ENCODE data around the gene LRRC45. TPM values are rescaled to one million over a fixed set of nuclear protein-coding genes. Genes with fewer than 3 reads are reported as not detected.
A peak's percentile ranks its signal among the peaks of the same experiment; 100 is the strongest.

The LRRC45 gene
- total and polyA plus RNA-seq, 9 of the 15 experiments (the other 6 are each of a cell fraction or from before 2014, with no cell fraction given): 3.5 to 21.5 (median 11.2) TPM; not detected in 2

- no peak overlapping the region; a peak in 1 of 4 replicates for H3K9ac ChIP-seq (ENCODE audit: insufficient read depth in 1 of 2, low read depth in 2 of 2, low read length in 2 of 2)
- intact Hi-C loops (cut with micrococcal nuclease): no loop called here
- H3K4me2 ChIP-seq (ENCODE audit: insufficient read depth, low read length): no peak overlapping the region
- FAIRE-seq (no peak), DNase-seq (ENCODE audit: extremely low read depth in 1 of 4, low spot score in 3 of 4) (no peak), ATAC-seq (no peak)
- no peak overlapping the region for H3K27ac ChIP-seq (ENCODE audit: extremely low read depth, low read depth, low read length)
- H3K9me1 ChIP-seq (ENCODE audit: control insufficient read depth, insufficient read depth, low read length): no peaks in the 10 kb centered on the region
- H3K4me3 ChIP-seq: no peak overlapping the region
- H2AFZ ChIP-seq (ENCODE audit: low read depth, low read length): no peak overlapping the region
- CTCF ChIA-PET (ENCODE audit: low intra/inter-chr PET ratio): no interaction called here
- POLR2A ChIA-PET: interaction anchor here (1.1 kb wide), 1 partner anchor 10 kb away, joined by 3 read pairs; no protein-coding TSS in a partner anchor
- TF ChIP-seq SPI1 (IDR thresholded peaks at IDR 0.05; ENCODE audit: borderline replicate concordance, low read depth, low read length) (no peak), TRIM28 (IDR thresholded peaks at IDR 0.05) (no peak), RBFOX2 (IDR thresholded peaks at IDR 0.05; ENCODE audit: low read depth, low read length) (peak; percentile 56), POLR2G (IDR thresholded peaks at IDR 0.05; ENCODE audit: low read depth, low read length) (peak; percentile 24; the same call in 1 of the 2 replicates), ZNF561 (CRISPR knock-in tag; conservative IDR thresholded peaks at IDR 0.05) (no peak)
- BruUV-seq (replicated peaks): no TSS peak
- no peaks in the 10 kb centered on the region for H3K27me3 ChIP-seq (ENCODE audit: control insufficient read depth in 2 of 2, insufficient read depth in 2 of 2, low read length in 2 of 2)
- 94% methylated on average over 24 of the region's 26 CpGs for WGBS (ENCODE audit: insufficient coverage, low coverage, missing lambda C conversion rate)
- no peaks in the 10 kb centered on the region for H3K9me3 ChIP-seq (replicated peaks; ENCODE audit: control insufficient read depth, insufficient read depth, low read depth, low read length)
- in situ Hi-C loops (cut with MboI): no loop called here
- no peaks in the 10 kb centered on the region for H3K79me2 ChIP-seq (ENCODE audit: control insufficient read depth, insufficient read depth, low read length)
- H4K20me1 ChIP-seq (replicated peaks; ENCODE audit: control insufficient read depth, insufficient read depth, low read length): no peaks in the 10 kb centered on the region
- peaks cover 0 to 28% of the 10 kb centered on the region in 2 experiments; a peak in 2 of 5 replicates for H3K4me1 ChIP-seq (replicated peaks in 1 of 2; ENCODE audit: control insufficient read depth in 2 of 2, insufficient read depth in 2 of 2, low read length in 2 of 2)
- H3K36me3 ChIP-seq (ENCODE audit: control insufficient read depth, insufficient read depth, low read length): peaks cover 28% of the 10 kb centered on the region; the same call in 2 of the 3 replicates
Observed at GRCh38 chr17:81986606-81987005, 36.5 kb upstream of the LRRC45 start.

GRCh38 chr17:81987161-81987770, 35.8 kb upstream of the LRRC45 start:
- no peaks in the 10 kb centered on the region for H3K79me2 ChIP-seq (ENCODE audit: control insufficient read depth, insufficient read depth, low read length)
- peaks cover 27% of the 10 kb centered on the region; the same call in 2 of the 3 replicates for H3K36me3 ChIP-seq (ENCODE audit: control insufficient read depth, insufficient read depth, low read length)
- peaks cover 0 to 35% of the 10 kb centered on the region in 2 experiments; a peak in 2 of 5 replicates for H3K4me1 ChIP-seq (replicated peaks in 1 of 2; ENCODE audit: control insufficient read depth in 2 of 2, insufficient read depth in 2 of 2, low read length in 2 of 2)
- intact Hi-C loops (cut with micrococcal nuclease) (no loop called here), in situ Hi-C loops (cut with MboI) (no loop called here)
- H3K9ac ChIP-seq (ENCODE audit: insufficient read depth in 1 of 2, low read depth in 2 of 2, low read length in 2 of 2): peak overlapping the region in 1 of 2 experiments; percentile 26; a peak in 1 of 4 replicates
- DNase-seq (ENCODE audit: extremely low read depth in 1 of 4, low spot score in 3 of 4) (no peak), FAIRE-seq (no peak), ATAC-seq (no peak)
- TF ChIP-seq, protein P1, sequence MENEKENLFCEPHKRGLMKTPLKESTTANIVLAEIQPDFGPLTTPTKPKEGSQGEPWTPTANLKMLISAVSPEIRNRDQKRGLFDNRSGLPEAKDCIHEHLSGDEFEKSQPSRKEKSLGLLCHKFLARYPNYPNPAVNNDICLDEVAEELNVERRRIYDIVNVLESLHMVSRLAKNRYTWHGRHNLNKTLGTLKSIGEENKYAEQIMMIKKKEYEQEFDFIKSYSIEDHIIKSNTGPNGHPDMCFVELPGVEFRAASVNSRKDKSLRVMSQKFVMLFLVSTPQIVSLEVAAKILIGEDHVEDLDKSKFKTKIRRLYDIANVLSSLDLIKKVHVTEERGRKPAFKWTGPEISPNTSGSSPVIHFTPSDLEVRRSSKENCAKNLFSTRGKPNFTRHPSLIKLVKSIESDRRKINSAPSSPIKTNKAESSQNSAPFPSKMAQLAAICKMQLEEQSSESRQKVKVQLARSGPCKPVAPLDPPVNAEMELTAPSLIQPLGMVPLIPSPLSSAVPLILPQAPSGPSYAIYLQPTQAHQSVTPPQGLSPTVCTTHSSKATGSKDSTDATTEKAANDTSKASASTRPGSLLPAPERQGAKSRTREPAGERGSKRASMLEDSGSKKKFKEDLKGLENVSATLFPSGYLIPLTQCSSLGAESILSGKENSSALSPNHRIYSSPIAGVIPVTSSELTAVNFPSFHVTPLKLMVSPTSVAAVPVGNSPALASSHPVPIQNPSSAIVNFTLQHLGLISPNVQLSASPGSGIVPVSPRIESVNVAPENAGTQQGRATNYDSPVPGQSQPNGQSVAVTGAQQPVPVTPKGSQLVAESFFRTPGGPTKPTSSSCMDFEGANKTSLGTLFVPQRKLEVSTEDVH (IDR thresholded peaks at IDR 0.05; ENCODE audit: low read depth, partially characterized antibody): no peak
- TF ChIP-seq POLR2G (IDR thresholded peaks at IDR 0.05; ENCODE audit: low read depth, low read length): peak; percentile 19; the same call in 1 of the 2 replicates
- no peaks in the 10 kb centered on the region for H4K20me1 ChIP-seq (replicated peaks; ENCODE audit: control insufficient read depth, insufficient read depth, low read length)
- BruUV-seq (replicated peaks): no TSS peak
- H3K4me3 ChIP-seq: no peak overlapping the region
- POLR2A ChIA-PET: no interaction called here
- CTCF ChIA-PET (ENCODE audit: low intra/inter-chr PET ratio): no interaction called here
- no peaks in the 10 kb centered on the region for H3K27me3 ChIP-seq (ENCODE audit: control insufficient read depth in 2 of 2, insufficient read depth in 2 of 2, low read length in 2 of 2)
- no peak overlapping the region for H3K27ac ChIP-seq (ENCODE audit: extremely low read depth, low read depth, low read length)
- no peaks in the 10 kb centered on the region for H3K9me1 ChIP-seq (ENCODE audit: control insufficient read depth, insufficient read depth, low read length)
- no peak overlapping the region for H2AFZ ChIP-seq (ENCODE audit: low read depth, low read length)
- no peaks in the 10 kb centered on the region for H3K9me3 ChIP-seq (replicated peaks; ENCODE audit: control insufficient read depth, insufficient read depth, low read depth, low read length)
- H3K4me2 ChIP-seq (ENCODE audit: insufficient read depth, low read length): no peak overlapping the region
- 90% methylated on average over 23 of the region's 26 CpGs for WGBS (ENCODE audit: insufficient coverage, low coverage, missing lambda C conversion rate)
